Cardiac fibroblast (primary cell): Measurements from ENCODE around the gene ZCCHC8.
A peak's percentile ranks its signal among the peaks of the same experiment; 100 is the strongest.

Source experiments
- DNase-seq, 2 donors: peaks; one replicate each; pipeline versions ENCODE4 v3.0.0 to v3.0.0-alpha.2; 2010; ENCODE audit warnings: low read depth in 2 of 2
- H3K4me3 ChIP-seq, 2 donors: replicated peaks in 1 of 2; 1 replicate in 1 of 2; 2 replicates in 1 of 2; pipeline ENCODE4 v1.5.1; 2011; ENCODE audit warnings: low read depth in 2 of 2, low read length in 2 of 2, mild to moderate bottlenecking in 2 of 2, moderate library complexity in 1 of 2
- CTCF ChIP-seq: IDR thresholded peaks from one replicate; pipeline ENCODE4 v1.5.1; 2011; ENCODE audit warnings: low read depth, mild to moderate bottlenecking, low read length, inconsistent platforms

ZCCHC8 gene

GRCh38 chr12:122500685-122501488 is at the start of gene ZCCHC8:
Gene ZCCHC8 (minus strand): TSS chr12:122500932. CDS start chr12:122500840, 92 bp downstream.
- peak within 1 kb of the TSS; percentile 87 to 88 for H3K4me3 ChIP-seq
- TF ChIP-seq CTCF, result no peak
- DNase-seq, result peak; percentile 98 to 99

DNA sequence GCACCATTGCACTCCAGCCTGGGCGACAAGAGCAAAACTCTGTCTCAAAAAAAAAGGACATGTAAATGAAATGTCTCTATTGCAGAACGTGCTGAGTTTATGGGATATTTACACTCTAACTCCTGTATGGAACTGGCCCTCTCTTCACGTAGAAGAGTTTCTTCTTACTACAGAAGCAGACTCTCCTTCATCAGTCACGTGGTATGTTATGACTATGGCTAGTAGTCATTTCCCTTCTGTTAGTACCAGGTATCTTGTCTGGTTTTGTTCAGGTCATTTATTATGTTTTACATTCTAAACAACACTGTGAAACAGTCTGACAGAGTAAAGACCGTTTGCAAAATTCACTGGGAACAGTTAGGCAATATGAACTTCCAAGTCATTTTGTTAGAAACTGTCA is 46.6 kb upstream of the ZCCHC8 start:
- peak in 1 of 2 donors; percentile 8 for DNase-seq
- no peak for TF ChIP-seq CTCF
- H3K4me3 ChIP-seq, result no peak overlapping the region

GRCh38 chr12:122545855-122546254 is 45.1 kb upstream of the ZCCHC8 start:
- TF ChIP-seq CTCF, result no peak
- H3K4me3 ChIP-seq, result no peak overlapping the region
- DNase-seq, result no peak

- no peak for TF ChIP-seq CTCF
- no peak for DNase-seq
- H3K4me3 ChIP-seq, result no peak overlapping the region
Observed at GRCh38 chr12:122544537-122544936, 43.8 kb upstream of the ZCCHC8 start.

DNA sequence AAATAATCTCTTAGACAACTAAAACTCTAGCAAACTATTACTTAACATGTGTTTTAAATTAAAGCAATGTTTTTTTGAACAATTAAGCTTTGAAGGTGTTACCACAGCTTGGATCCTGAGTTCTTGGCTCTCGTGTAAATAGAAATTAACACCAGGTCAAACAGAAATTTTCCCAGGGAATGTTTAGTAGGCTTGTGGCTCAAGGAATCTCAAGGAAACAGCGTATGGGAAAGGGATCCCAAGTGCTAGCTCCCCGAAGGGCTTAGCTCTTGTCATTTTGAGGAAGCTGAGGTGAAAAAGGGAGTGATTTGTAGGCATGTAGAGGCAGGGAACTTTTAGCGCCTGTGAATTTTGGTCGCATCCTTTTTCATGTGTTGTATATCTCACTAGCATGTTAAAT is 37.8 kb upstream of the ZCCHC8 start:
- no peak for TF ChIP-seq CTCF
- H3K4me3 ChIP-seq, result no peak overlapping the region
- no peak for DNase-seq

DNA sequence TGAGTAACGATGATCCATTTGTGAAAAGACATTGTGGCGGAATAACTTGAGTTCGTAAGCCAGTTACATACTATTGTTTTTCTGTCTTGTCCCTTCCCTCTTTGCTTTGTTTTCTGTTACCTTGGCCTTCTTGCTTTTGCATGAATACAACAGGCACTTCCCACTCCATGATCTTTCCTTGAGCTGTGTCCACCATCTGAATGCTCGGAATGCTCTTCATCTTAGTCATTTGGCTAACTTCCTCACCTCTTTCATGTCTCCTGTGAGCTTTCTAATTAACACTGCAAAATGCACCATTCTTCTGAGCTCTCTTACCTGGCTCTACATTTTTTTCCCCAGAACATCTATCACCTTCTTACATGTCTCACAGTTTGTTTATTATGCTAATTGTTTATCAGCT is 36.3 kb upstream of the ZCCHC8 start:
- no peak overlapping the region for H3K4me3 ChIP-seq
- DNase-seq, result no peak
- TF ChIP-seq CTCF, result no peak
